ENCODE measurements around the gene METTL4. TPM values are rescaled to one million over a fixed set of nuclear protein-coding genes. Genes with fewer than 3 reads are reported as not detected.

METTL4 gene
- total RNA-seq, 1 experiment from 2014 or later = 15.5 TPM

- TF ChIP-seq, protein P1, sequence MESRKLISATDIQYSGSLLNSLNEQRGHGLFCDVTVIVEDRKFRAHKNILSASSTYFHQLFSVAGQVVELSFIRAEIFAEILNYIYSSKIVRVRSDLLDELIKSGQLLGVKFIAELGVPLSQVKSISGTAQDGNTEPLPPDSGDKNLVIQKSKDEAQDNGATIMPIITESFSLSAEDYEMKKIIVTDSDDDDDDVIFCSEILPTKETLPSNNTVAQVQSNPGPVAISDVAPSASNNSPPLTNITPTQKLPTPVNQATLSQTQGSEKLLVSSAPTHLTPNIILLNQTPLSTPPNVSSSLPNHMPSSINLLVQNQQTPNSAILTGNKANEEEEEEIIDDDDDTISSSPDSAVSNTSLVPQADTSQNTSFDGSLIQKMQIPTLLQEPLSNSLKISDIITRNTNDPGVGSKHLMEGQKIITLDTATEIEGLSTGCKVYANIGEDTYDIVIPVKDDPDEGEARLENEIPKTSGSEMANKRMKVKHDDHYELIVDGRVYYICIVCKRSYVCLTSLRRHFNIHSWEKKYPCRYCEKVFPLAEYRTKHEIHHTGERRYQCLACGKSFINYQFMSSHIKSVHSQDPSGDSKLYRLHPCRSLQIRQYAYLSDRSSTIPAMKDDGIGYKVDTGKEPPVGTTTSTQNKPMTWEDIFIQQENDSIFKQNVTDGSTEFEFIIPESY (IDR thresholded peaks at IDR 0.05; ENCODE audit: extremely low read depth, insufficient replicate concordance, low read length) = no peak
- TF ChIP-seq EGR1 (IDR thresholded peaks at IDR 0.05; ENCODE audit: low read depth) (no peak), EZH2phosphoT487 (IDR thresholded peaks at IDR 0.05; ENCODE audit: borderline replicate concordance) (no peak), SIN3A (IDR thresholded peaks at IDR 0.05; ENCODE audit: low read depth) (no peak)
Measured at GRCh38 chr18:2602844-2603243, 31.5 kb upstream of the METTL4 start (continued).

- H3K4me2 ChIP-seq (ENCODE audit: low read length) = no peak overlapping the region
- H3K27me3 ChIP-seq (ENCODE audit: insufficient read depth, low read length) = no peaks in the 10 kb centered on the region
- H3K9me2 ChIP-seq (ENCODE audit: insufficient read depth) = no peaks in the 10 kb centered on the region
- H3K4me3 ChIP-seq (replicated peaks in 1 of 2; ENCODE audit: low read depth in 1 of 2, low read length in 2 of 2) = no peak overlapping the region
- no peak overlapping the region for H3K9ac ChIP-seq (ENCODE audit: low read length)
- no peaks in the 10 kb centered on the region for H4K20me1 ChIP-seq (ENCODE audit: insufficient read depth)
- ChIA-PET POLR2A (no interaction called here), CTCF (no interaction called here), RAD21 (ENCODE audit: low non-redundant PET in 1 of 2, low total read pairs in 2 of 2, uncharacterized antibody in 2 of 2, unreplicated experiment in 2 of 2) (no interaction called here)
- intact Hi-C loops (cut with micrococcal nuclease) = no loop called here
- H3K79me2 ChIP-seq (ENCODE audit: insufficient read depth, low read length) = no peaks in the 10 kb centered on the region
- H2AFZ ChIP-seq (ENCODE audit: low read depth, low read length, poor library complexity, severe bottlenecking) = no peak overlapping the region
- H3K27ac ChIP-seq (ENCODE audit: low read depth, low read length) = no peak overlapping the region
- BruUV-seq (replicated peaks) = no TSS peak
- no peak for ATAC-seq
- no peaks in the 10 kb centered on the region for H3K9me3 ChIP-seq (ENCODE audit: control insufficient read depth in 1 of 2, insufficient read depth in 1 of 2, low read depth in 1 of 2, low read length in 2 of 2)
- TF ChIP-seq MAX (IDR thresholded peaks at IDR 0.05) = no peak
- no peak for TF ChIP-seq ELF1 (IDR thresholded peaks at IDR 0.05; ENCODE audit: borderline replicate concordance, low read depth)
- no peak for TF ChIP-seq CEBPB (IDR thresholded peaks at IDR 0.05; ENCODE audit: low read depth)
- no peak for TF ChIP-seq TCF7L2 (IDR thresholded peaks at IDR 0.05; ENCODE audit: borderline replicate concordance, extremely low read depth, insufficient read depth, insufficient read length)
- no peak for TF ChIP-seq CBX3 (IDR thresholded peaks at IDR 0.05; ENCODE audit: low read depth)
- no peak for TF ChIP-seq SIN3A (IDR thresholded peaks at IDR 0.05; ENCODE audit: low read depth)
- TF ChIP-seq POLR2A (IDR thresholded peaks at IDR 0.05; ENCODE audit: borderline replicate concordance, extremely low read depth, insufficient read depth, insufficient read length) = no peak
- no peak for TF ChIP-seq ZFX (IDR thresholded peaks at IDR 0.05)
- DNase-seq (ENCODE audit: low read depth, low spot score) = no peak
- peaks cover 36 to 53% of the 10 kb centered on the region in 2 experiments for H3K36me3 ChIP-seq (ENCODE audit: control insufficient read depth in 1 of 2, insufficient read depth in 2 of 2, low read length in 2 of 2)
- H3K4me1 ChIP-seq (ENCODE audit: control insufficient read depth in 1 of 2, insufficient read depth in 2 of 2, low read length in 2 of 2) = peaks cover under 1 to 6% of the 10 kb centered on the region in 2 experiments; a peak in 2 of 4 replicates
Measured at GRCh38 chr18:2597639-2598038, 26.3 kb upstream of the METTL4 start.
